ENCODE results near the gene MEX3C. TPM values are rescaled to one million over a fixed set of nuclear protein-coding genes. Genes with fewer than 3 reads are reported as not detected.

The MEX3C gene
- polyA plus RNA-seq, 3 donors from 2014 or later, result 10.0 to 18.1 (median 10.7) TPM

DNA sequence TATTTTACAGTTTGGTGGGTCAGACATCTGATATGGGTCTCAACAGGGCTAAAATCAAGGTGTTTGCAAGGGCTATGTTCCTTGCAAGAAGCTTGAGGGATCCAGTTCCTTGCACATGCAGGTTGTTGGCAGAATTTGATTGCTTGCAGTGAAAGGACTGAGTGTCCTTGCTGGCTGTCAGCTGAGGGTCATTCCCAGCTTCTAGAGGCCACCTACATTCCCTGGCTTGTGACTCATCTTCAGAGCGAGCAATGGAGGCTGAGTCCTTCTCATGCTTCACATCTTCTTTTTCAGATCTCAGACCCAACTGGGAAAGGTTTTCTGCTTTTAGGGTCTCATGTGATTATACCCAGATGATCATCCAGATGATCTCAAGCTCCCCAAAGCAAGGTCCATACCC is 12.4 kb downstream of the MEX3C start:
- Mint-ChIP-seq H3K9me3 (no peaks in the 10 kb centered on the region), H3K27ac (peak overlapping the region; percentile 60 to 97 (median 86)), H3K4me3 (peak overlapping the region in 4 of 5 donors; percentile 6 to 51 (median 30)), H3K36me3 (peaks cover 0 to 14% (median 6%) of the 10 kb centered on the region in 3 donors), H3K4me1 (peaks cover 91 to 100% of the 10 kb centered on the region in 2 donors), H3K27me3 (ENCODE audit: low read depth in 3 of 3) (peaks cover 0 to 4% (median 2%) of the 10 kb centered on the region in 3 donors)
- no peak for DNase-seq

DNA sequence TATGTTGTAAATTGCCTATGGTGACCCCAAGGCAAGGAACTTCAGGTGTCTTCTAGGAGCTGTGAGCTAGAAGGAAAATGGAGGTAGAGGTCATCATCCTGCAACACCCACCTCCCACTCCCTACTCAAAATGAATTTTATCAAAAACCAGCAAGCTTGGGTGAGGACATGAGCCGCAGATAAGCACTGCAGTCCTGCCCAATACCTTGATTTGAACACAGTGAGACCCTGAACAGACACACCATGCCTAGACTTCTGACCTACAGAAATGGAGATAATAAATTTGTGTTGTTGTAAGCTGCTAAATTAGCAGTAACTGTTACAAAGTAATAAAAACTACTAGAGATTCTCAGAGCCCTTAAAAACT is 13.4 kb downstream of the MEX3C start:
- Mint-ChIP-seq H3K9me3 (no peaks in the 10 kb centered on the region), H3K27me3 (ENCODE audit: low read depth in 3 of 3) (peaks cover 0 to 4% (median 2%) of the 10 kb centered on the region in 3 donors), H3K4me1 (peaks cover 93 to 100% of the 10 kb centered on the region in 2 donors), H3K27ac (peak overlapping the region; percentile 66 to 97 (median 88)), H3K4me3 (peak overlapping the region; percentile 2 to 49 (median 42)), H3K36me3 (peaks cover 0 to 14% (median 6%) of the 10 kb centered on the region in 3 donors)
- no peak for DNase-seq

- Mint-ChIP-seq H3K4me3 (peak overlapping the region; percentile 2 to 63 (median 49)), H3K9me3 (no peaks in the 10 kb centered on the region), H3K27me3 (ENCODE audit: low read depth in 3 of 3) (peaks cover 0 to 4% (median 4%) of the 10 kb centered on the region in 3 donors), H3K27ac (peak overlapping the region; percentile 82 to 97 (median 88)), H3K36me3 (peaks cover 0 to 14% (median 6%) of the 10 kb centered on the region in 3 donors), H3K4me1 (peaks cover 92 to 97% of the 10 kb centered on the region in 2 donors)
- DNase-seq, result no peak
Measured at GRCh38 chr18:51183372-51184090, 13.9 kb downstream of the MEX3C start.

DNA sequence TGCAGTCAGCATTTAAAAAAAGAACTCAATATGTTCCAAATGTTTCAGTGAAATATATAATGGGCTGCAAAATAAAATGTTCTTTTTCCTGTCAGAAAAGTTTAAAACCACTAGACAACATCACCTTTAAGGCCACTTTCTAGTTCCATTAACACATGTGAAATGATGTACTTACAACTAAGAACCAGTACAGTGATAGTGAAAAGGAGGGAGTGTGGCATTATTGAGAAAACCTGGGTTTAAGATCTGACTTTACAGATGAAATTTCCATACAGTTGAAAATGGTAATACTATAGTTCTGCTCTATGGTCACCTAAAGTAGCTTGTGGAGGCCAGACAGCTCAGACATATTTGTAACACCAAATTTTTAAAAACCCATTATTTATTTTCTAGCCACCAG is 14.7 kb downstream of the MEX3C start:
- Mint-ChIP-seq H3K27ac (peak overlapping the region; percentile 82 to 97 (median 88)), H3K4me1 (peaks cover 92 to 97% of the 10 kb centered on the region in 2 donors)

GRCh38 chr18:51171625-51172259 is 25.7 kb downstream of the MEX3C start:
- no peak for DNase-seq
- H3K4me1 Mint-ChIP-seq, result peaks cover 89 to 100% of the 10 kb centered on the region in 2 donors
- peaks cover 15 to 39% (median 20%) of the 10 kb centered on the region in 3 donors for H3K36me3 Mint-ChIP-seq
- H3K27ac Mint-ChIP-seq, result peak overlapping the region; percentile 72 to 99 (median 90)
- H3K27me3 Mint-ChIP-seq (ENCODE audit: low read depth in 3 of 3), result peaks cover 9 to 11% (median 11%) of the 10 kb centered on the region in 3 donors
- H3K4me3 Mint-ChIP-seq, result peak overlapping the region in 4 of 5 donors; percentile 8 to 24 (median 16)
- no peaks in the 10 kb centered on the region for H3K9me3 Mint-ChIP-seq

More for the DNA sequence above, 14.7 kb downstream of the MEX3C start:
- peaks cover 0 to 14% (median 6%) of the 10 kb centered on the region in 3 donors for H3K36me3 Mint-ChIP-seq
- H3K9me3 Mint-ChIP-seq, result no peaks in the 10 kb centered on the region
- H3K27me3 Mint-ChIP-seq (ENCODE audit: low read depth in 3 of 3), result peaks cover 0 to 4% (median 4%) of the 10 kb centered on the region in 3 donors
- no peak for DNase-seq
- peak overlapping the region; percentile 19 to 63 (median 46) for H3K4me3 Mint-ChIP-seq

DNA sequence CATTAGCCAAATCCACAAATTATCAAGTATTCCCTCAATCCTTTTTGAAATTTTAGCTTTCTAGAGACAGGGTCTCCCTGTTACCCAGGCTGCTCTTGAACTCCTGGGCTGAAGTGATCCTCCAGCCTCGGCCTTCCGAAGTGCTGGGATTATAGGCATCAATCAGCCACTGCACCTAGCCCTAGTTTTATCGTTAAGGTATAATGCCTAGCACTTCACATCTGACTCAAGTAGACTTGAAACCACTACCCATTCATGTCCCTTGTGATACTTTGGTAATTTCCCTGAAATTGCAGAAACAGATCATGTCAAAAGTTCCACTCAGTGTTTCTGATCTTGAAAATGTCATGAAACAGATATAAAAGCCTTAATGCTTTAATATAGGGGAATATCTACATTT is 26.3 kb downstream of the MEX3C start:
- Mint-ChIP-seq H3K27ac (peak overlapping the region; percentile 72 to 99 (median 90)), H3K36me3 (peaks cover 9 to 34% (median 15%) of the 10 kb centered on the region in 3 donors), H3K4me3 (no peak overlapping the region), H3K27me3 (ENCODE audit: low read depth in 3 of 3) (peaks cover 8 to 11% (median 9%) of the 10 kb centered on the region in 3 donors), H3K4me1 (peaks cover 84 to 97% of the 10 kb centered on the region in 2 donors), H3K9me3 (no peaks in the 10 kb centered on the region)
- DNase-seq, result no peak

DNA sequence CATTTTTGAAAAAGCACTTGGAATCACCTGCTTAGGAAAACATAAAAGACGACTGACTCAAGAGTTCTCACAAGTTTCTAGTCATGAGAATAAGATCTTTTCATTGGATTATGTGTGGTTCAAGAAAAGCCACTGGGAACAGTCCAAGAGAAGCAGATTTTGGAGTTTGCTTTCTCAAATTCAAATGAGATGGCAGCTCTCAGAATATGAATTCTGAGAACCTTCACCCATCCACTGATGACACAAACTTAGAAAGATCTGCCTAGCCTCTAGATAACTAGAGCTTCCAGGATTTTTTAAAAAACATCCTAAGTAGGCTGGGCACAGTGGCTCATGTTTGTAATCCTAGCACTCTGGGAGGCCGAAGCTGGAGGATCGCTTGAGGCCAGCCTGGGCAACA is 26.8 kb downstream of the MEX3C start:
- H3K27me3 Mint-ChIP-seq (ENCODE audit: low read depth in 3 of 3), result peaks cover 8 to 11% (median 9%) of the 10 kb centered on the region in 3 donors
- peaks cover 4 to 28% (median 11%) of the 10 kb centered on the region in 3 donors for H3K36me3 Mint-ChIP-seq
- H3K4me3 Mint-ChIP-seq, result peak overlapping the region in 2 of 5 donors; percentile 8 to 10
- peak overlapping the region; percentile 90 to 99 (median 96) for H3K27ac Mint-ChIP-seq
- H3K9me3 Mint-ChIP-seq, result no peaks in the 10 kb centered on the region
- H3K4me1 Mint-ChIP-seq, result peaks cover 80 to 95% of the 10 kb centered on the region in 2 donors
- DNase-seq, result no peak

DNA sequence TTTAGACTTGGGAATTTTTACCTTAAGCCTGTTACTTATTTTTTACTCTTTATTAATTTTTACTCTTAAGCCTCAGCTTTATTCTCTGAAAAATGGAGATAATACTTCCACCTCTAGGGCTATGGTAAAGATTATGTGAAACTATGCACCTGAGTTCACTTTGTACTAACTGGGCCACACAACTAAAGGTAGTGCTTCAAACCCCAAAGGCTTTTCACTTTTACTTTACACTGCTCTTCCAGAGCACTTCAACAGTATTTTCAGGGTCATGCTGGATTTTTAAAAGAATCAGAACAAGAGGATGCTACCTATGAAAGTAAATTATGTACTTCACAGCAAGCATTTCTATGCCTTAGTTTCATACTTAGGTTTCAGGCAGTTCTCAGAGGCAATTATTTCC is 27.8 kb downstream of the MEX3C start:
- Mint-ChIP-seq H3K36me3 (peaks cover 0 to 23% (median 15%) of the 10 kb centered on the region in 3 donors), H3K27me3 (ENCODE audit: low read depth in 3 of 3) (peaks cover 8 to 11% (median 8%) of the 10 kb centered on the region in 3 donors), H3K4me3 (peak overlapping the region; percentile 14 to 82 (median 65)), H3K9me3 (no peaks in the 10 kb centered on the region), H3K4me1 (peaks cover 84 to 95% of the 10 kb centered on the region in 2 donors), H3K27ac (peak overlapping the region; percentile 90 to 99 (median 96))
- no peak for DNase-seq

- Mint-ChIP-seq H3K4me3 (peak overlapping the region; percentile 63 to 82 (median 75)), H3K36me3 (peaks cover 0 to 21% (median 15%) of the 10 kb centered on the region in 3 donors), H3K27ac (peak overlapping the region; percentile 90 to 99 (median 96)), H3K9me3 (no peaks in the 10 kb centered on the region), H3K4me1 (peaks cover 86 to 95% of the 10 kb centered on the region in 2 donors), H3K27me3 (ENCODE audit: low read depth in 3 of 3) (peaks cover 8 to 11% (median 8%) of the 10 kb centered on the region in 3 donors)
- DNase-seq, result peak; percentile 54 to 67 (median 58)
Measured at GRCh38 chr18:51168960-51169662, 28.4 kb downstream of the MEX3C start.

DNA sequence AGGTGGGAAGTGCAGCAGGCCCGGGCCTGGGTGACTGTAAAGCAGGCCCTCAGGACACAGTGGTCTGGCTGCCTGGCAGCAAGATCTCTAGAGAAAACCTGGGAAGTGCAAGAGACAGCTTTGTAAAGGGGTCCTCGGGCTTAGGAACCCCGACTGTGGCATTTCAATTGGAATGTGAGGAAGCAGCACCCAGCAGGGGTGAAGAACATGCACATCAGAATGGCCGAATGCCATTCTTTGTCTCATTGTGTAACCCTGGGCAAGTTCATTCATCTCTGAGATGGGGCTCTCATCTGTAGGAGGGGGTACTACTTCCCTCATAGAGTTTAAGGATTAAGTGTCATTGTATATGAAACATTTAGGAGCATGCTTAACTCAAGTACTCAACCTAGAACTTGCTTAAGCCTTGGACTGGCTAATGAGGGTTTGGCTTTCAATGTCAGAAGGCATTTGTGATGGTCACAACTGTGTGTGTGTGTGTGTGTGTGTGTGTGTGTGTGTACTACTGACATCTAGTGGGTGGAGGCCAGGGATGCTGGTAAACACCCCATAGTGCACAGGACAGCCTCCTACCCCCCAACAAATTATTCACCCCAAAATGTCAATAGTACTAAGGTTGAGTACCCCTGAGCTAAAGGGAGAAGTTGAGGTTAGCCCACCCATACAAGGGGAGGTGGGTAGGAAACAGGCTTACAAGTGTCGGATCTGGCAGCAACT is 29.3 kb downstream of the MEX3C start:
- no peak for DNase-seq
- H3K9me3 Mint-ChIP-seq, result no peaks in the 10 kb centered on the region
- peaks cover 0 to 21% (median 15%) of the 10 kb centered on the region in 3 donors for H3K36me3 Mint-ChIP-seq
- peaks cover 88 to 95% of the 10 kb centered on the region in 2 donors for H3K4me1 Mint-ChIP-seq
- peaks cover 8 to 13% (median 8%) of the 10 kb centered on the region in 3 donors for H3K27me3 Mint-ChIP-seq (ENCODE audit: low read depth in 3 of 3)
- H3K27ac Mint-ChIP-seq, result peak overlapping the region; percentile 90 to 99 (median 96)
- H3K4me3 Mint-ChIP-seq, result peak overlapping the region; percentile 63 to 82 (median 75)

- no peak for DNase-seq
- Mint-ChIP-seq H3K27me3 (ENCODE audit: low read depth in 3 of 3) (peaks cover 7 to 13% (median 13%) of the 10 kb centered on the region in 3 donors), H3K4me3 (peak overlapping the region; percentile 46 to 64 (median 48)), H3K9me3 (no peaks in the 10 kb centered on the region), H3K36me3 (peaks cover 0 to 15% (median 10%) of the 10 kb centered on the region in 3 donors), H3K4me1 (peaks cover 81 to 86% of the 10 kb centered on the region in 2 donors), H3K27ac (peak overlapping the region; percentile 53 to 84 (median 81))
Measured at GRCh38 chr18:51165296-51165695, 32.2 kb downstream of the MEX3C start.

GRCh38 chr18:51164761-51165281 is 32.7 kb downstream of the MEX3C start:
- peaks cover 5 to 13% (median 13%) of the 10 kb centered on the region in 3 donors for H3K27me3 Mint-ChIP-seq (ENCODE audit: low read depth in 3 of 3)
- DNase-seq, result no peak
- H3K4me3 Mint-ChIP-seq, result peak overlapping the region; percentile 47 to 78 (median 68)
- H3K36me3 Mint-ChIP-seq, result peaks cover 0 to 15% (median 10%) of the 10 kb centered on the region in 3 donors
- H3K27ac Mint-ChIP-seq, result peak overlapping the region in 5 of 6 donors; percentile 83 to 92 (median 88)
- H3K9me3 Mint-ChIP-seq, result no peaks in the 10 kb centered on the region
- peaks cover 81 to 86% of the 10 kb centered on the region in 2 donors for H3K4me1 Mint-ChIP-seq
